ENCODE data around the gene TMEM212.
A peak's percentile ranks its signal among the peaks of the same experiment; 100 is the strongest.

- TF ChIP-seq POLR2AphosphoS5 (IDR thresholded peaks at IDR 0.05; ENCODE audit: low read depth, low read length) = peak; percentile 68
- peak; percentile 90 for TF ChIP-seq MAX (IDR thresholded peaks at IDR 0.05)
- TF ChIP-seq TARDBP (CRISPR knock-in tag; IDR thresholded peaks at IDR 0.05) = peak; percentile 52; the same call in 1 of the 2 replicates
- peak; percentile 94 for TF ChIP-seq GATAD2A (CRISPR knock-in tag; IDR thresholded peaks at IDR 0.05)
- 0 out of 2 replicates have a peak, but pooled peaks have one; percentile 19 for TF ChIP-seq CTCF (CRISPR knock-in tag; IDR thresholded peaks at IDR 0.05)
- TF ChIP-seq CEBPZ (IDR thresholded peaks at IDR 0.05; ENCODE audit: low read length) = no peak
- 0 out of 2 replicates have a peak, but pooled peaks have one; percentile 7 for TF ChIP-seq EHMT2 (IDR thresholded peaks at IDR 0.05; ENCODE audit: borderline replicate concordance, low read depth, low read length)
- TF ChIP-seq FOSL1 (CRISPR knock-in tag; IDR thresholded peaks at IDR 0.05; ENCODE audit: borderline replicate concordance) = no peak; the same call in 1 of the 2 replicates
- TF ChIP-seq BRD4 (CRISPR knock-in tag; IDR thresholded peaks at IDR 0.05) = peak; percentile 95
- no peak for TF ChIP-seq ZHX1 (CRISPR knock-in tag; IDR thresholded peaks at IDR 0.05; ENCODE audit: low read depth)
- peak; percentile 23; the same call in 1 of the 2 replicates for TF ChIP-seq KLF11 (CRISPR knock-in tag; IDR thresholded peaks at IDR 0.05)
- TF ChIP-seq ZNF543 (CRISPR knock-in tag; IDR thresholded peaks at IDR 0.05) = no peak
Measured at GRCh38 chr3:171840811-171841619, 2.1 kb upstream of the TMEM212 start.

Data from HepG2 (cell line).